ENCODE data around the gene PTPN1. TPM values are rescaled to one million over a fixed set of nuclear protein-coding genes. Genes with fewer than 3 reads are reported as not detected.
"Not testable (repeated sequence)": the region's sequence is repeated elsewhere in the genome, so short reads cannot be mapped to it uniquely, and the experiment has no call there.

Gene PTPN1
- total RNA-seq, 2 experiments from 2014 or later, result 62.5 to 74.7 TPM

GRCh38 chr20:50491168-50491567 lies 19.0 kb upstream of the PTPN1 start:
- CTCF ChIA-PET, result interaction anchor here (0.9 to 2.8 kb wide), 7 partner anchors 13 to 97 kb away, joined by 4 to 7 read pairs (median 4); partner anchors contain the start of gene PTPN1
- no peak for ATAC-seq

GRCh38 chr20:50491926-50492634 lies 18.1 kb upstream of the PTPN1 start:
- Mint-ChIP-seq H3K9me3 (ENCODE audit: low read depth) (no peaks in the 10 kb centered on the region), H3K4me3 (no peak overlapping the region), H3K27ac (no peak overlapping the region), H3K4me1 (peaks cover 33% of the 10 kb centered on the region), H3K27me3 (no peaks in the 10 kb centered on the region), H3K36me3 (no peaks in the 10 kb centered on the region)
- DNase-seq, result no peak
- CTCF ChIA-PET, result interaction anchor here (0.7 to 2.8 kb wide), 9 partner anchors 10 to 313 kb away, joined by 3 to 7 read pairs (median 4); partner anchors contain the start of gene PTPN1
- no peak for ATAC-seq

More at GRCh38 chr20:50491168-50491567, 19.0 kb upstream of the PTPN1 start:
- peaks cover 39% of the 10 kb centered on the region for H3K4me1 Mint-ChIP-seq
- no peak overlapping the region for H3K27ac Mint-ChIP-seq
- H3K9me3 Mint-ChIP-seq (ENCODE audit: low read depth), result no peaks in the 10 kb centered on the region
- H3K27me3 Mint-ChIP-seq, result no peaks in the 10 kb centered on the region
- DNase-seq, result no peak
- H3K36me3 Mint-ChIP-seq, result peaks cover 2% of the 10 kb centered on the region
- H3K4me3 Mint-ChIP-seq, result no peak overlapping the region

- peaks cover 17% of the 10 kb centered on the region for H3K4me1 Mint-ChIP-seq
- no peak for ATAC-seq
- H3K27me3 Mint-ChIP-seq, result no peaks in the 10 kb centered on the region
- H3K27ac Mint-ChIP-seq, result no peak overlapping the region
- no peak for DNase-seq
- no peaks in the 10 kb centered on the region for H3K36me3 Mint-ChIP-seq
- H3K9me3 Mint-ChIP-seq (ENCODE audit: low read depth), result no peaks in the 10 kb centered on the region
- H3K4me3 Mint-ChIP-seq, result no peak overlapping the region
- CTCF ChIA-PET, result interaction anchor here (1.2 kb wide), 1 partner anchor 85 kb away, joined by 4 read pairs; no protein-coding TSS in a partner anchor
Measured at GRCh38 chr20:50493881-50494253, 16.3 kb upstream of the PTPN1 start.

DNA sequence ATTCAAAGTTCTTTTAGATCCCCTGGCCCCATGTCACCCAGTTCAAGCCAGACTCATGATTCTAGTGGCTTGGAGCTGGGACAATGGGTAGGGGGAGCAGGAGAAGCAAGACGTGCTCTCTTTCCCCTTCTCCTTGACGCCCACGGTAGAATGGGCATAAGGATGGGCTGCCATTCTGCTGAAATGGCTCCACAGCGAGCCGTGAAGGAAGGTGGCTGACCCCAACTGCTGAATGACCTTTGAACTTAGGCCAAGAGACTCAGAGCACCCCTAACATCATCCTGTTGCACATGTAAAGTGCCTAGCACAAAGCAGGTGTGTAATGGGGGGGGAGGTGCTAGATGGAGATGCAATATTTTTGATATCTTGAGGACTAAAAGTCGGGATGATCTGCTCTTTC lies 15.8 kb upstream of the PTPN1 start:
- no peaks in the 10 kb centered on the region for H3K27me3 Mint-ChIP-seq
- CTCF ChIA-PET, result no interaction called here
- no peak overlapping the region for H3K4me3 Mint-ChIP-seq
- no peak overlapping the region for H3K27ac Mint-ChIP-seq
- H3K4me1 Mint-ChIP-seq, result peaks cover 15% of the 10 kb centered on the region
- DNase-seq (no peak), ATAC-seq (no peak)
- peaks cover 2% of the 10 kb centered on the region for H3K9me3 Mint-ChIP-seq (ENCODE audit: low read depth)
- no peaks in the 10 kb centered on the region for H3K36me3 Mint-ChIP-seq

- H3K27me3 Mint-ChIP-seq, result no peaks in the 10 kb centered on the region
- no peak overlapping the region for H3K4me3 Mint-ChIP-seq
- no peaks in the 10 kb centered on the region for H3K36me3 Mint-ChIP-seq
- CTCF ChIA-PET, result interaction anchor here (0.7 to 0.9 kb wide), 2 partner anchors 9 to 99 kb away, joined by 3 read pairs; no protein-coding TSS in a partner anchor
- H3K4me1 Mint-ChIP-seq, result peaks cover 13% of the 10 kb centered on the region
- H3K9me3 Mint-ChIP-seq (ENCODE audit: low read depth), result peaks cover 2% of the 10 kb centered on the region
- no peak for ATAC-seq
- DNase-seq, result no peak
- no peak overlapping the region for H3K27ac Mint-ChIP-seq
Measured at GRCh38 chr20:50496773-50497385, 13.3 kb upstream of the PTPN1 start.

DNA sequence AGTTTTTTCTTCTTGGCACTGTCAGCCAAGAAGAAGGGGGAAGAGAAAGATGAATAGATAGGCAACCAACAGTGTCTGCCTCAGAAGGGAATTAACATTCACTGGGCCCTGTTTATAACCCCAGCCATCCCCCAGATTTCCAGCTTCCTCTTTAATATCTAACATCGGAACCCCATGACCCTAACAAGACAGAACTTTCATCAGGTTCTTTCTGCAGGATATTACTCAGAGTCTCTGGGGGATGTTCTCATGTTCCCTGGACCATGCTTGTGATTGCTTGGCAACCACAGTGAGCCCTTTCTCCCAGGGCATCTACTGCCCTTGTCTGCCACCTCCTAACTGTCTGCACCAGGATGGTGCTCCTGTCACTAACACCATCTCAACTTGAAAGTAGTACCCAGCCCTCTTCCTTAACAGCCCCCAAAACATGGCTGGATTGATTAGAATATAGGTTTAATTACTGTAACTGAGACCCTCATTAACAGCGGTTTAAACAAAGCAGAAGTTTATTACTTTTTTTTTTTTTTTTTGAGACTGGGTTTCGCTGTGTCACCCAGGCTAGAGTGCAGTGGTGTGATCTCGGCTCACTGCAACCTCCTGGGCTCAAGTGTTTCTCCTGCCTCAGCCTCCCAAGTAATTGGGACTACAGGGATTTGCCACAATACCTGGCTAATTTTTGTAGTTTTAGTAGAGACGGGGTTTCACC lies 12.0 kb upstream of the PTPN1 start:
- H3K9me3 Mint-ChIP-seq (ENCODE audit: low read depth), result peaks cover 2% of the 10 kb centered on the region
- CTCF ChIA-PET, result interaction anchor here (0.9 to 1.9 kb wide), 2 partner anchors 10 to 15 kb away, joined by 3 to 7 read pairs; no protein-coding TSS in a partner anchor
- no peak for DNase-seq
- H3K36me3 Mint-ChIP-seq, result no peaks in the 10 kb centered on the region
- no peaks in the 10 kb centered on the region for H3K27me3 Mint-ChIP-seq
- no peak overlapping the region for H3K27ac Mint-ChIP-seq
- H3K4me1 Mint-ChIP-seq, result peaks cover 5% of the 10 kb centered on the region
- no peak overlapping the region for H3K4me3 Mint-ChIP-seq
- no peak for ATAC-seq

- Mint-ChIP-seq H3K4me1 (peaks cover 13% of the 10 kb centered on the region), H3K27ac (no peak overlapping the region), H3K36me3 (no peaks in the 10 kb centered on the region), H3K4me3 (no peak overlapping the region), H3K9me3 (ENCODE audit: low read depth) (peaks cover 2% of the 10 kb centered on the region), H3K27me3 (no peaks in the 10 kb centered on the region)
- CTCF ChIA-PET, result interaction anchor here (1.4 to 1.9 kb wide), 2 partner anchors 11 to 13 kb away, joined by 4 to 7 read pairs; no protein-coding TSS in a partner anchor
- no peak for ATAC-seq
- no peak for DNase-seq
Measured at GRCh38 chr20:50499938-50500337, 10.2 kb upstream of the PTPN1 start.

DNA sequence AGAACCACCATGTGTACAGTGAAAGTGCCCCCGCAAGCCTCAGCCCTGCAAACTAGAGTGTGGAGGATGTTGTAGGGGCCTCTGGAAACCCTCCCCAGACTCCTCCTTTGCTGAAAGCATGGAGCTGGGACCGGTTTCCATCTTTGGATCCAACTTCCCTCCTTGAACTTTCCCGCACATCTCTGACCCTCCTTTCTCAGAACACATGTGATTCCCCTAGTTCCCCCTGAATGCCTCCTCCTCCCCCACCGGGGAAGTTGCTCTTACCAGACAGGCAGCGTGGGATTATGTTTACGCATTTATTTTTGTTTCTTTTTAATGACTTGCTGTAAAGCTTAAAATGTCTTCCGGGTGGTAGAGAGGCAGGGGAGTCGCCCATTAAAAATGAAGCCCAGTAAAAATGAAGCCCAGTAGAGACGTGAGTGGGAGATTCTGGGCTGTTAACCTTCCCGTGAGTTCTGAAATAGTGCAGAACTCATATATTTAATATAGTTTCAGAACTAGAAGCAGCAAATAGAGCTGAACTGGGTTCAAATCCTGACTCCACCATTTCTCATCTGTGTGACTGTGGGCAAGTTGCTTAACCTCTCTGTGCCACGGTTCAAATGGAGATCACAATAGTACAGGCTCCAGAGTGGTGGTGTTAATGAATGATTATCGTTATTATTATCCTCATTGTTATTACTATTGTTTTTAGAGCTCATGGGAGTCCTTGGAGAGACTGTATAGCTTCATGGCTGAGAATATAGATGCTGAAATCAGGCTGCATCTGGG lies 8.0 kb upstream of the PTPN1 start:
- no peak for DNase-seq
- peaks cover 2% of the 10 kb centered on the region for H3K9me3 Mint-ChIP-seq (ENCODE audit: low read depth)
- no peaks in the 10 kb centered on the region for H3K27me3 Mint-ChIP-seq
- no peak overlapping the region for H3K4me3 Mint-ChIP-seq
- peaks cover 13% of the 10 kb centered on the region for H3K4me1 Mint-ChIP-seq
- ATAC-seq, result no peak
- H3K27ac Mint-ChIP-seq, result no peak overlapping the region
- no peaks in the 10 kb centered on the region for H3K36me3 Mint-ChIP-seq
- CTCF ChIA-PET, result interaction anchor here (0.6 to 5.3 kb wide), 9 partner anchors 9 to 347 kb away, joined by 3 to 26 read pairs (median 3); no protein-coding TSS in a partner anchor

DNA sequence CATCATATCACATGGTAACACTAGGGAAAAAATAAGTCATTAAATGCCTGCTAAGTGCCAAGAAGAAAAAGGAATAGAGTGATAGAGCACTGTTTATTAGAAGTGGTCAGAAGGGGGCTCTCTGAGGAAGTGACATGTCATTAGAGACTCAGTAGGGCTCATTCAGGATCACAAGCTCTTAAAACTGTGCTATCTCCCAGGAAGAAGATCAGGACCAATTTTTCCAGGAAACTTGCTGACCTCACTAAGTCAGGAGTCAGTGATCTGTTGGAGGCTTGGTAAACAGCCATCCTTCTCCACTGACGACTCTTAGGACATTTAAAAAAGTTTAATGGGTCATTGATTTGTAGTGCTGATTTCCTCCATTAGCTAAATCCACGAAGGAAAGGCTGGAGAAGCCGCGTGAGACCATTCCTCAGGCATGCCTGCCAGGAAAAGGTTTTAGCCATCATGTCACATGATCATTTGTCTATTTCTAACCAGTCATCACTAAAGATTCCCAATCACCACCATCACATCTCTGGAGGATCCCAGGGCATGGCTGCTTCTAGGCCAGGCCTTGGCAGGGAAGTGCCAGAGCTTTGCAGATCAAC lies 5.9 kb upstream of the PTPN1 start:
- Mint-ChIP-seq H3K4me3 (no peak overlapping the region), H3K27ac (no peak overlapping the region), H3K4me1 (peaks cover 16% of the 10 kb centered on the region), H3K36me3 (no peaks in the 10 kb centered on the region), H3K9me3 (ENCODE audit: low read depth) (peaks cover 1% of the 10 kb centered on the region), H3K27me3 (no peaks in the 10 kb centered on the region)
- DNase-seq (no peak), ATAC-seq (no peak)
- CTCF ChIA-PET, result interaction anchor here (1.0 to 5.3 kb wide), 11 partner anchors 9 to 75 kb away, joined by 3 to 26 read pairs (median 4); no protein-coding TSS in a partner anchor

GRCh38 chr20:50506270-50506579 lies 4.0 kb upstream of the PTPN1 start:
- Mint-ChIP-seq H3K4me1 (peaks cover 17% of the 10 kb centered on the region), H3K27ac (no peak overlapping the region), H3K9me3 (ENCODE audit: low read depth) (no peaks in the 10 kb centered on the region), H3K27me3 (no peaks in the 10 kb centered on the region), H3K4me3 (no peak overlapping the region), H3K36me3 (peaks cover 5% of the 10 kb centered on the region)
- ATAC-seq (no peak), DNase-seq (no peak)
- CTCF ChIA-PET, result interaction anchor here (0.8 to 5.3 kb wide), 5 partner anchors 11 to 69 kb away, joined by 3 to 26 read pairs (median 4); no protein-coding TSS in a partner anchor

DNA sequence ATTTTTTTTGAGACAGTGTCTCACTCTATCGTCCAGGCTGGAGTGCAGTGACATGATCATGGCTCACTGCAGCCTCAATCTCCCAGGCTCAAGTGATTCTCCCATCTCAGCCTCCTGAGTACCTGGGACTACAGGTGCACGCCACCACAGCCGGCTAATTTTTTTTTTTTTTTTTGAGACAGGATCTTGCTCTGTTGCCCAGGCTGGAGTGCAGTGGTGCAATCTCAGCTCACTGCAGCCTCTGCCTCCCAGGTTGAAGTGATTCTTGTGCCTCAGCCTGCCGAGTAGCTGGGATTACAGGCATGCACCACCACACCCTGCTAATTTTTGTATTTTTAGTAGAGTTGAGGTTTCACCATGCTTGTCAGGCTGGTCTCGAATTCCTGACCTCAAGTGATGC lies 2.4 kb upstream of the PTPN1 start:
- ATAC-seq; H3K27me3 Mint-ChIP-seq; H3K36me3 Mint-ChIP-seq; H3K27ac Mint-ChIP-seq; DNase-seq; H3K9me3 Mint-ChIP-seq (ENCODE audit: low read depth); H3K4me3 Mint-ChIP-seq: not testable (repeated sequence)
- CTCF ChIA-PET, result interaction anchor here (1.0 to 1.1 kb wide), 2 partner anchors 39 to 287 kb away, joined by 3 read pairs; partner anchors contain the start of gene BCAS4
- H3K4me1 Mint-ChIP-seq, result peaks cover 28% of the 10 kb centered on the region

DNA sequence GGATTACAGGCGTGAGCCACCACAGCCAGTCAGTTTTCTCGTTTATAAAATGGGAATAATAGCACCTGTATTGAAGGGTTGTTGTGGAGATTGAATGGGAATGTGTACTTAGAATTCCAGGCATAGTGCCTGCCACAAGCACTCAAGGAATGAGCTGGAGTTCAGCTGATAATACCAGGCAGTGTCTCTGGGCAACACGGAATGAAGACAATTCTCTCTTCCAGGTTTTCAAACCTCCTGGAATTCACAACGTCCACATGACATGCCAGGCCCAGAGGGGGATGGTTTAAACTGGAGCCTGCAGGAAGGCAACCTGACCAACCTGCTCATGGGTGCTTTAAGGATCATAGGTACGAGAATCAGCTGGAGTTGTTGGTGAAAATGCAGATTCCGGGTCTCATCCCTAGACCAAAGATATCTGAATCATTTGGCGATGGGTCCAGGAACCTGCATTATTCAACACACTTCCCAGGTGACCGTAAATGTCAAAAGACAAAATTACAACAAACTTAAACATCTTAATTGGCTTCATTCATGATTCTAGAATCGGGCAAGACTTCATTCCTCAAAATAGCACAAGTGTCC lies 1.9 kb upstream of the PTPN1 start:
- peaks cover 13% of the 10 kb centered on the region for H3K36me3 Mint-ChIP-seq
- no peaks in the 10 kb centered on the region for H3K27me3 Mint-ChIP-seq
- DNase-seq (no peak), ATAC-seq (no peak)
- H3K4me3 Mint-ChIP-seq, result peak overlapping the region; percentile 44
- CTCF ChIA-PET, result interaction anchor here (0.6 to 6.8 kb wide), 3 partner anchors 39 to 926 kb away, joined by 3 to 40 read pairs (median 4); no protein-coding TSS in a partner anchor
- H3K9me3 Mint-ChIP-seq (ENCODE audit: low read depth), result no peaks in the 10 kb centered on the region
- no peak overlapping the region for H3K27ac Mint-ChIP-seq
- H3K4me1 Mint-ChIP-seq, result peaks cover 31% of the 10 kb centered on the region
